OCI-LY7 (cell line): ENCODE data around the gene INPP5A. TPM values are rescaled to one million over a fixed set of nuclear protein-coding genes. Genes with fewer than 3 reads are reported as not detected.

ENCODE experiments used
- BruUV-seq: library from RNA; stranded (reverse); fragments of 400-500 nt; replicated peaks from 2 replicates; lab custom pipeline; 2021; lab: Mats Ljungman, UMichigan
- CTCF ChIA-PET: fragments of 300-600 bp; sonication (Branson Sonifier 250); formaldehyde crosslinking; loops from one replicate; lab custom pipeline; 2022; ENCODE audit warnings: antibody characterized with exemption; ENCODE audit not compliant: unreplicated experiment; lab: Charles Lee
- POLR2A ChIA-PET: fragments of 300-600 bp; sonication (Branson Sonifier 250); formaldehyde crosslinking; loops from one replicate; lab custom pipeline; 2022; ENCODE audit warnings: antibody characterized with exemption; lab: Charles Lee
- DNase-seq: peaks from one replicate; pipeline ENCODE4 v3.0.0-alpha.2; 2015; ENCODE audit warnings: low spot score
- H2AFZ ChIP-seq: fragments of 200-600 bp; sonication (generic), shearing (Covaris generic); 2 replicates; pipeline ENCODE4 v1.6.1; 2014; ENCODE audit warnings: mild to moderate bottlenecking, antibody characterized with exemption, low read length, moderate library complexity
- H3K27ac ChIP-seq: fragments of 200-600 bp; sonication (generic); 2 replicates; pipeline ENCODE4 v1.5.1; 2014; ENCODE audit warnings: mixed run types, low read depth, mild to moderate bottlenecking, moderate library complexity, low read length, inconsistent platforms; ENCODE audit not compliant: poor library complexity, severe bottlenecking
- H3K36me3 ChIP-seq: fragments of 200-600 bp; sonication (generic); 2 replicates; pipeline ENCODE4 v1.6.1; 2014; ENCODE audit warnings: mild to moderate bottlenecking, antibody characterized with exemption, low read length, moderate library complexity, mixed read lengths; ENCODE audit not compliant: insufficient read depth
- H3K4me1 ChIP-seq: fragments of 200-600 bp; sonication (generic); 2 replicates; pipeline ENCODE4 v1.5.1; 2014; ENCODE audit warnings: mild to moderate bottlenecking, low read length; ENCODE audit not compliant: insufficient read depth, poor library complexity, severe bottlenecking
- H3K4me2 ChIP-seq: fragments of 200-600 bp; sonication (generic); 2 replicates; pipeline ENCODE4 v1.6.1; 2014; ENCODE audit warnings: mild to moderate bottlenecking, low read length
- H3K4me3 ChIP-seq: fragments of 200-600 bp; sonication (generic); 2 replicates; pipeline ENCODE4 v1.5.1; 2014; ENCODE audit warnings: mild to moderate bottlenecking, low read depth, low read length; ENCODE audit not compliant: poor library complexity, severe bottlenecking
- H3K79me2 ChIP-seq: fragments of 200-600 bp; sonication (generic); 2 replicates; pipeline ENCODE4 v1.6.1; 2016; ENCODE audit warnings: low read depth, mild to moderate bottlenecking, low read length, moderate library complexity, mixed read lengths; ENCODE audit not compliant: insufficient read depth
- H3K9me2 ChIP-seq: fragments of 200-600 bp; sonication (generic); 2 replicates; pipeline ENCODE4 v1.6.1; 2016; ENCODE audit warnings: mild to moderate bottlenecking, low read length, mixed read lengths; ENCODE audit not compliant: insufficient read depth
- H3K9me3 ChIP-seq: fragments of 200-600 bp; sonication (generic); 2 replicates; pipeline ENCODE4 v1.6.1; 2014; ENCODE audit warnings: mild to moderate bottlenecking, mixed run types, low read length, mixed read lengths
- H4K20me1 ChIP-seq: fragments of 200-600 bp; sonication (generic); 2 replicates; pipeline ENCODE4 v1.6.1; 2014; ENCODE audit warnings: mild to moderate bottlenecking, antibody characterized with exemption, low read length, moderate library complexity, mixed read lengths; ENCODE audit not compliant: insufficient read depth
- EZH2phosphoT487 ChIP-seq: fragments of 200-600 bp; sonication (generic); IDR thresholded peaks from 2 replicates; pipeline ENCODE4 v1.6.1; 2018; ENCODE audit warnings: low read depth, borderline replicate concordance, mild to moderate bottlenecking, mixed run types, antibody characterized with exemption, low read length, moderate library complexity, mixed read lengths
- intact Hi-C: fragments of 100-400 bp; cut with micrococcal nuclease; formaldehyde crosslinking; loops from one replicate; pipeline ENCODE4 v1.10.0; 2022; ENCODE audit not compliant: unreplicated experiment
- total RNA-seq, 2 experiments: library from RNA; depleted of rRNA in 1 of 2; stranded (reverse); fragments of >200 nt in 1 of 2; shearing (Covaris generic) in 1 of 2; gene quantifications; 2 replicates each; pipeline ENCODE4 v1.2.3, GENCODE V29; 2014 to 2022
- TF ChIP-seq, protein P1 (sequence below): fragments of 200-600 bp; sonication (generic); conservative IDR thresholded peaks from 2 replicates; pipeline ENCODE4 v1.5.1; 2014; ENCODE audit warnings: mild to moderate bottlenecking, antibody characterized with exemption, low read length, moderate library complexity, mixed read lengths

The INPP5A gene
- total RNA-seq, 2 experiments from 2014 or later: 14.5 to 18.4 TPM

DNA sequence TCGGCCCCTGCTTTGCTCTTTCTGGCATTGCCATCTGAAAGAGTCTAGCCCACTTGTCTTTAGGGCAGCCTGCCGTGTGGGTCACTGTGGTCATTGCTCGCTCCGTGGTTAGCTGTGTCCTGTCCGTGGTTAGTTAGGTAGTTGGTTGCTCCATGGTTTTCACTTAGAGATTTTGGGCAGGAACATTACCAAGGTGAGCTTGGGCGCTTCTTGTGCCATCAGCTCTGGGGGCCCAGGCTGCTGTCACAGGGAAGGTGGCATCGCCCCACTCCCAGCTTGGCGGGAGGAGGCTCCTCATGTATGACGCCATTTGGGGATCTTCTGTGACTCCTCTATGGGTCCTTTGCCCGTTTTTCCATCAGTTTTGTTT, 53.1 kb downstream of the INPP5A start:
- Histone ChIP-seq H3K79me2 (no peaks in the 10 kb centered on the region), H3K9me2 (no peaks in the 10 kb centered on the region), H3K9me3 (peaks cover 9% of the 10 kb centered on the region; the same call in 1 of the 2 replicates), H2AFZ (no peak overlapping the region), H3K36me3 (no peaks in the 10 kb centered on the region), H3K4me2 (no peak overlapping the region), H3K4me1 (peaks cover 23% of the 10 kb centered on the region), H3K4me3 (no peak overlapping the region), H4K20me1 (no peaks in the 10 kb centered on the region), H3K27ac (no peak overlapping the region)
- no TSS peak for BruUV-seq
- intact Hi-C loops: no loop called here
- ChIA-PET POLR2A (interaction anchor here (0.6 kb wide), 1 partner anchor 169 kb away, joined by 3 read pairs; no protein-coding TSS in a partner anchor), CTCF (no interaction called here)
- no peak for TF ChIP-seq EZH2phosphoT487
- TF ChIP-seq, protein P1, sequence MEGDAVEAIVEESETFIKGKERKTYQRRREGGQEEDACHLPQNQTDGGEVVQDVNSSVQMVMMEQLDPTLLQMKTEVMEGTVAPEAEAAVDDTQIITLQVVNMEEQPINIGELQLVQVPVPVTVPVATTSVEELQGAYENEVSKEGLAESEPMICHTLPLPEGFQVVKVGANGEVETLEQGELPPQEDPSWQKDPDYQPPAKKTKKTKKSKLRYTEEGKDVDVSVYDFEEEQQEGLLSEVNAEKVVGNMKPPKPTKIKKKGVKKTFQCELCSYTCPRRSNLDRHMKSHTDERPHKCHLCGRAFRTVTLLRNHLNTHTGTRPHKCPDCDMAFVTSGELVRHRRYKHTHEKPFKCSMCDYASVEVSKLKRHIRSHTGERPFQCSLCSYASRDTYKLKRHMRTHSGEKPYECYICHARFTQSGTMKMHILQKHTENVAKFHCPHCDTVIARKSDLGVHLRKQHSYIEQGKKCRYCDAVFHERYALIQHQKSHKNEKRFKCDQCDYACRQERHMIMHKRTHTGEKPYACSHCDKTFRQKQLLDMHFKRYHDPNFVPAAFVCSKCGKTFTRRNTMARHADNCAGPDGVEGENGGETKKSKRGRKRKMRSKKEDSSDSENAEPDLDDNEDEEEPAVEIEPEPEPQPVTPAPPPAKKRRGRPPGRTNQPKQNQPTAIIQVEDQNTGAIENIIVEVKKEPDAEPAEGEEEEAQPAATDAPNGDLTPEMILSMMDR: no peak
- no peak for DNase-seq

DNA sequence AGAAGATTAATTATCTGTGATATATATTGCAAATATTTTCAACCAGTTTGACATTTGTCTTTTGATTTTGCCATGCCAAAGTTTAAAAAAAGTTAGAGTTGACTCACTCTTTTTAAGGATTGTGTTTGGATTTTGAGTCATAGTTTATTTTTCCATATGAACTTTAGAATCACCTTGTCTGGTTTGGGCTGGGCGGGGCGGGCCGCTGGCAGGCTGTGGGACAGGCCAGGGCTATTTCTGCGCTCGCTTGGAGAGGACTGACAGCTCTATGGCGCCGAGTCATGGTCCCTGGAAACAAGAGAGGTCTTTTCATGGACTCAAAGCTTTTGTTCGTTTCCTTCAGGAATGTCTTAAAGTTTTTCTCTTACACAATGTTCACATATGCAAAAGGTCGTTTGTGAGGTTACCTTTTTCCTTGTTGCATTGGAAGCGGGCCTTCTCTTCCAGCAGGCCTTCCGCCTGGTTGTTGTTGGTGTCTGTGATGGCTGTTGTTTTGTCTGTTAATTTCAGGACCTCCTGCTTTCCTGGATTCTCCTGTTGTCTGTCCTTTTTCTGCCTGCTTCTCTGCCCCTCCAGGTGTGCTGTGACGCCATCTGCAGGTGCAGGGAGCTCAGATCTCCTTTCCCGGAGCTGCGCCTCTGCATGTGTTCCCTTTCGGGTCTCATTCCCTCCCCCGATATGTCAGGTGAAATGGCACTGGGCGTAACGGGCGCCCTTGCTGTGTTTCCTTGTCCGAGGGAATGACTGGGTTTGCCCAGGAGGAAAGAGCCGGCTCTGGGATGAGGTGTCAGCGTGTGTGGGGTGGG, 53.8 kb downstream of the INPP5A start:
- DNase-seq: no peak
- CTCF ChIA-PET: no interaction called here
- TF ChIP-seq, protein P1: peak; percentile 38
- TF ChIP-seq EZH2phosphoT487: no peak
- Histone ChIP-seq H3K79me2 (no peaks in the 10 kb centered on the region), H3K36me3 (no peaks in the 10 kb centered on the region), H4K20me1 (no peaks in the 10 kb centered on the region), H3K27ac (no peak overlapping the region), H3K4me2 (no peak overlapping the region), H3K9me3 (peaks cover 9% of the 10 kb centered on the region; the same call in 1 of the 2 replicates), H2AFZ (no peak overlapping the region), H3K9me2 (no peaks in the 10 kb centered on the region), H3K4me1 (peaks cover 23% of the 10 kb centered on the region), H3K4me3 (no peak overlapping the region)
- BruUV-seq: no TSS peak
- intact Hi-C loops: no loop called here
- POLR2A ChIA-PET: no interaction called here
